Loucy (cell line): ENCODE measurements around the gene ARHGEF10L.

ENCODE experiments used
- H2AFZ ChIP-seq: fragments of 200-600 bp; sonication (generic); 2 replicates; pipeline ENCODE4 v1.6.0; 2016; ENCODE audit warnings: antibody characterized with exemption, mild to moderate bottlenecking, low read length, moderate library complexity
- H3F3A ChIP-seq: fragments of 200-600 bp; 2 replicates; pipeline ENCODE4 v1.6.0; 2016; ENCODE audit warnings: antibody characterized with exemption, low read depth, mild to moderate bottlenecking
- H3K27me3 ChIP-seq: fragments of 200-600 bp; sonication (generic); 2 replicates; pipeline ENCODE4 v1.6.1; 2014; ENCODE audit warnings: low read length, mild to moderate bottlenecking; ENCODE audit not compliant: insufficient read depth, poor library complexity, severe bottlenecking
- H3K36me3 ChIP-seq: fragments of 200-600 bp; sonication (generic); 2 replicates; pipeline ENCODE4 v1.6.1; 2016; ENCODE audit warnings: low read length; ENCODE audit not compliant: insufficient read depth
- H3K4me1 ChIP-seq: fragments of 200-600 bp; sonication (generic); 2 replicates; pipeline ENCODE4 v1.5.1; 2014; ENCODE audit warnings: low read length, mild to moderate bottlenecking; ENCODE audit not compliant: insufficient read depth, poor library complexity, severe bottlenecking
- H3K4me2 ChIP-seq: fragments of 200-600 bp; sonication (generic); 2 replicates; pipeline ENCODE4 v1.6.0; 2014; ENCODE audit warnings: antibody characterized with exemption, low read length, low read depth, mild to moderate bottlenecking; ENCODE audit not compliant: poor library complexity, severe bottlenecking
- H3K4me3 ChIP-seq: fragments of 200-600 bp; sonication (generic); 2 replicates; pipeline ENCODE4 v1.5.1; 2014; ENCODE audit warnings: low read length, mild to moderate bottlenecking, mixed read lengths; ENCODE audit not compliant: poor library complexity, severe bottlenecking
- H3K79me2 ChIP-seq: fragments of 200-600 bp; sonication (generic); 2 replicates; pipeline ENCODE4 v1.6.1; 2014; ENCODE audit warnings: low read length; ENCODE audit not compliant: insufficient read depth
- H3K9ac ChIP-seq: fragments of 200-600 bp; sonication (generic); 2 replicates; pipeline ENCODE4 v1.6.0; 2014; ENCODE audit warnings: mild to moderate bottlenecking, low read depth, low read length, moderate library complexity; ENCODE audit not compliant: poor library complexity, severe bottlenecking
- H3K9me2 ChIP-seq: fragments of 200-600 bp; sonication (generic); replicated peaks from 2 replicates; pipeline ENCODE4 v1.6.1; 2016; ENCODE audit warnings: low read depth, low read length, mixed read lengths
- H3K9me3 ChIP-seq: fragments of 200-600 bp; sonication (generic); 2 replicates; pipeline ENCODE4 v1.6.1; 2014; ENCODE audit warnings: mild to moderate bottlenecking, antibody characterized with exemption, low read length, low read depth; ENCODE audit not compliant: insufficient read depth
- H4K20me1 ChIP-seq: fragments of 200-600 bp; sonication (generic); 2 replicates; pipeline ENCODE4 v1.6.0; 2014; ENCODE audit warnings: antibody characterized with exemption, low read length, mild to moderate bottlenecking; ENCODE audit not compliant: insufficient read depth, poor library complexity, severe bottlenecking
- EZH2phosphoT487 ChIP-seq: fragments of 200-600 bp; IDR thresholded peaks from 2 replicates; pipeline ENCODE4 v1.6.1; 2018; ENCODE audit warnings: antibody characterized with exemption, mild to moderate bottlenecking, moderate library complexity, borderline replicate concordance
- TF ChIP-seq, protein P1 (sequence below): fragments of 200-600 bp; sonication (generic); conservative IDR thresholded peaks from 2 replicates; pipeline ENCODE4 v1.5.1; 2014; ENCODE audit warnings: mild to moderate bottlenecking, antibody characterized with exemption, low read length

Gene ARHGEF10L

DNA sequence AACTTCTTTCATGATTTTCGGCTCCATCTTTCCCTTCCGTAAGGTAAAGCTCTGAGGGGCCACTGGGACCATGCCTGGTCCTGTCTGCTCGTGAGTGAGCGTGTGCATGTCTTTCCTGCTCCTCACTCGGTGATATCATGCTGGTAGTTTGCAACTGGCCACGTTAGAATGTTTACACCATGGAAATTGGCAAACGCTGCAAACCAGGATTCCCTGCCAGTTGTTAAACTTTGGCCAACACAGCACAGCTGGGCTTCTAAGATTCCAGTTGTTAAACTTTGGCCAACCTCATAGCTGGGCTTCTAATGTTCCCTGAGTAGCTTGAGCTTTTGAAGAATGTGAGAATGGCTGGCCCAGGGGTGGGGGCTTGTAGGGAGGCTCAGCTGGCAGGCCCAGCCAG lies 147.6 kb downstream of the ARHGEF10L start:
- H3K4me3 ChIP-seq, result no peak overlapping the region
- no peaks in the 10 kb centered on the region for H3K36me3 ChIP-seq
- H3K27me3 ChIP-seq, result no peaks in the 10 kb centered on the region
- no peak overlapping the region for H2AFZ ChIP-seq
- H3K4me1 ChIP-seq, result no peaks in the 10 kb centered on the region
- H3K9me2 ChIP-seq, result no peaks in the 10 kb centered on the region
- H3K4me2 ChIP-seq, result no peak overlapping the region
- no peaks in the 10 kb centered on the region for H3K79me2 ChIP-seq
- no peak for TF ChIP-seq EZH2phosphoT487
- TF ChIP-seq, protein P1, sequence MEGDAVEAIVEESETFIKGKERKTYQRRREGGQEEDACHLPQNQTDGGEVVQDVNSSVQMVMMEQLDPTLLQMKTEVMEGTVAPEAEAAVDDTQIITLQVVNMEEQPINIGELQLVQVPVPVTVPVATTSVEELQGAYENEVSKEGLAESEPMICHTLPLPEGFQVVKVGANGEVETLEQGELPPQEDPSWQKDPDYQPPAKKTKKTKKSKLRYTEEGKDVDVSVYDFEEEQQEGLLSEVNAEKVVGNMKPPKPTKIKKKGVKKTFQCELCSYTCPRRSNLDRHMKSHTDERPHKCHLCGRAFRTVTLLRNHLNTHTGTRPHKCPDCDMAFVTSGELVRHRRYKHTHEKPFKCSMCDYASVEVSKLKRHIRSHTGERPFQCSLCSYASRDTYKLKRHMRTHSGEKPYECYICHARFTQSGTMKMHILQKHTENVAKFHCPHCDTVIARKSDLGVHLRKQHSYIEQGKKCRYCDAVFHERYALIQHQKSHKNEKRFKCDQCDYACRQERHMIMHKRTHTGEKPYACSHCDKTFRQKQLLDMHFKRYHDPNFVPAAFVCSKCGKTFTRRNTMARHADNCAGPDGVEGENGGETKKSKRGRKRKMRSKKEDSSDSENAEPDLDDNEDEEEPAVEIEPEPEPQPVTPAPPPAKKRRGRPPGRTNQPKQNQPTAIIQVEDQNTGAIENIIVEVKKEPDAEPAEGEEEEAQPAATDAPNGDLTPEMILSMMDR, result no peak
- no peaks in the 10 kb centered on the region for H3K9me3 ChIP-seq
- H4K20me1 ChIP-seq, result no peaks in the 10 kb centered on the region
- no peaks in the 10 kb centered on the region for H3F3A ChIP-seq
- H3K9ac ChIP-seq, result no peak overlapping the region

DNA sequence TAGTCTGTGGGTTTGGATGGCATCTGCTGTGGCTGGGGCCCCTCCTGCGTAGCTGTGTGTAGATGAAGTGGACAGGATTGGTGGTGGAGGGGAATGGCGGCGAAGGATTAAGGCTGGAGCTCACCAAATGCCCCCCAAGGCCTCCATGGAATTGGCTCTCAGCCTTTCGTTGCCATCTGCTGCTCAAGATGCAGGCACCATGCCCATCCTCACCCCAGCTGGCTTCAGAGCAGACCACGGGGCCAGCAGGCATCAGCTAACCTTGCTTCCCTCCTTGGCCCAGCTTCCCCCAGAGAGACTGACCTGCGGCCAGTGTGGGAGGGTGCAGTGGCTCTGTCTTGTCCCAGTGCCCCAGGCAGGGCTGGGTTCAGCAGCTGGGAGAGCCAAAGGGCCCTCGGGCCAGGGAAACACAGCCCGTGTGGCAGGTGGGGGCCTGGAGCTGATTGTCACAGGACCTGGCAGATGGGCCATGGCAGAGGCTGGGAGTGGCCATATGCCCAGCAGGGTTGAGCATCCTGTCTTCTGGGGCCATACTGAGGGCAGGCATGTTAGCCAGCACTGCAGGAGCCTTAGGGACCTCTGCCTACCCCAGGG lies 148.8 kb downstream of the ARHGEF10L start:
- Histone ChIP-seq H3K4me3 (no peak overlapping the region), H3K79me2 (no peaks in the 10 kb centered on the region), H3F3A (no peaks in the 10 kb centered on the region), H3K27me3 (no peaks in the 10 kb centered on the region), H3K9me3 (no peaks in the 10 kb centered on the region), H3K4me2 (no peak overlapping the region), H3K9ac (no peak overlapping the region), H3K9me2 (no peaks in the 10 kb centered on the region), H3K4me1 (no peaks in the 10 kb centered on the region), H2AFZ (no peak overlapping the region), H4K20me1 (no peaks in the 10 kb centered on the region), H3K36me3 (no peaks in the 10 kb centered on the region)
- TF ChIP-seq, protein P1, result no peak
- no peak for TF ChIP-seq EZH2phosphoT487

DNA sequence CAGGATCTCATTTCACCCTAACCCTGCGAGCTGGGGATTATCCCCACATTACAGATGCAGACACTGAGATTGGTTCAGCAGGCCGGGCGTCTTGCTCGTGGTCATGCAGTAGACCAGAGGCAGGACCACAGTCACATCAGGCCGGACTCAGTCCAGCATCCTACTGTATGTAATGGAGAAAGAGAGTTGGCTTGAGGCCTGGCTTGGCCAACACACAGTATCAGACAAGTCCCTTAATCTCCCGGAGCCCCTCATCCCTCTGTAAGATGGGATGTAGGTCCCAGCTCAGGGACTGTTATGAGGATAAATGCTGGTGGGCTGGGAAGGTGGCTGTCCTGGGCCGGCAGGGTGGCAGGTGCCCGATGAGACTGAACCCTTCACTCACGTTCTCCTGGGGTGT lies 149.5 kb downstream of the ARHGEF10L start:
- Histone ChIP-seq H2AFZ (no peak overlapping the region), H3K79me2 (no peaks in the 10 kb centered on the region), H3K27me3 (no peaks in the 10 kb centered on the region), H3F3A (no peaks in the 10 kb centered on the region), H3K9me2 (no peaks in the 10 kb centered on the region), H3K4me2 (no peak overlapping the region), H4K20me1 (no peaks in the 10 kb centered on the region), H3K9me3 (no peaks in the 10 kb centered on the region), H3K4me1 (no peaks in the 10 kb centered on the region), H3K9ac (no peak overlapping the region), H3K4me3 (no peak overlapping the region), H3K36me3 (no peaks in the 10 kb centered on the region)
- TF ChIP-seq, protein P1, result no peak
- no peak for TF ChIP-seq EZH2phosphoT487
